HCT116 (cell line): Measurements from ENCODE around the gene TRMT2A. TPM values are rescaled to one million over a fixed set of nuclear protein-coding genes. Genes with fewer than 3 reads are reported as not detected.

ENCODE experiments used
- ATAC-seq: fragments of 200-7000 bp; cut with Tn5 transposase; 2 replicates; pipeline ENCODE4 v1.9.1; 2020; ENCODE audit warnings: mild to moderate bottlenecking, moderate library complexity
- BruUV-seq: library from RNA; stranded (reverse); fragments of 400-500 nt; replicated peaks from 2 replicates; lab custom pipeline; 2021; lab: Mats Ljungman, UMichigan
- CTCF ChIA-PET: fragments of 300-600 bp; sonication (Branson Sonifier 250); formaldehyde crosslinking; loops from one replicate; lab custom pipeline; 2021; ENCODE audit warnings: antibody characterized with exemption; lab: Charles Lee
- POLR2A ChIA-PET: fragments of 300-600, 350-600 bp; sonication (Branson Sonifier 250); formaldehyde crosslinking; loops from one replicate; lab custom pipeline; 2021; ENCODE audit warnings: antibody characterized with exemption; lab: Charles Lee
- RAD21 ChIA-PET, 2 experiments: fragments of 300-600 bp; sonication (Branson Sonifier 250); formaldehyde crosslinking; loops; one replicate each; lab custom pipeline; 2023; ENCODE audit warnings: low total read pairs in 2 of 2; ENCODE audit not compliant: uncharacterized antibody in 2 of 2, unreplicated experiment in 2 of 2, low non-redundant PET in 1 of 2; lab: Charles Lee
- DNase-seq: peaks from one replicate; pipeline ENCODE4 v3.0.0-alpha.2; 2010; ENCODE audit warnings: low read depth, low spot score
- H2AFZ ChIP-seq: fragments of 200-600 bp; shearing (Covaris generic), sonication (generic); 2 replicates; pipeline ENCODE4 v1.6.1; 2017; ENCODE audit warnings: low read depth, mixed run types, mixed read lengths, antibody characterized with exemption, low read length; ENCODE audit not compliant: poor library complexity, severe bottlenecking
- H3K27ac ChIP-seq: 2 replicates; pipeline ENCODE4 v1.5.1; 2012; ENCODE audit warnings: low read depth, low read length
- H3K27me3 ChIP-seq: fragments of 200-600 bp; sonication (generic); 2 replicates; pipeline ENCODE4 v1.6.1; 2016; ENCODE audit warnings: mixed run types, low read length, mixed read lengths; ENCODE audit not compliant: insufficient read depth
- H3K36me3 ChIP-seq, 2 experiments: fragments of 200-500 bp in 1 of 2; fragments of 200-600 bp in 1 of 2; sonication (Bioruptor generic) in 1 of 2; sonication (generic) in 1 of 2; 2 replicates each; pipeline versions ENCODE4 v1.5.1 to v1.6.1; 2014 to 2016; ENCODE audit warnings: low read length in 2 of 2, inconsistent platforms in 1 of 2, mixed read lengths in 1 of 2, mixed run types in 1 of 2; ENCODE audit not compliant: insufficient read depth in 2 of 2, control insufficient read depth in 1 of 2
- H3K4me1 ChIP-seq, 2 experiments: fragments of 200-600 bp in 1 of 2; sonication (generic) in 1 of 2; 2 replicates each; pipeline versions ENCODE4 v1.5.1 to v1.6.1; 2012 to 2017; ENCODE audit warnings: low read length in 2 of 2, inconsistent platforms in 1 of 2, mild to moderate bottlenecking in 1 of 2, mixed read lengths in 1 of 2, mixed run types in 1 of 2, moderate library complexity in 1 of 2; ENCODE audit not compliant: insufficient read depth in 2 of 2, control insufficient read depth in 1 of 2
- H3K4me2 ChIP-seq: fragments of 200-600 bp; sonication (generic); 2 replicates; pipeline ENCODE4 v1.6.1; 2017; ENCODE audit warnings: mixed run types, low read length, mixed read lengths
- H3K4me3 ChIP-seq, 2 experiments: fragments of 200-600 bp in 1 of 2; sonication (generic) in 1 of 2; replicated peaks in 1 of 2; 2 replicates each; pipeline ENCODE4 v1.5.1; 2011 to 2016; ENCODE audit warnings: low read length in 2 of 2, control low read depth in 1 of 2, low read depth in 1 of 2, mild to moderate bottlenecking in 1 of 2, mixed read lengths in 1 of 2, mixed run types in 1 of 2
- H3K79me2 ChIP-seq: fragments of 200-600 bp; sonication (generic); 2 replicates; pipeline ENCODE4 v1.6.1; 2017; ENCODE audit warnings: mild to moderate bottlenecking, mixed run types, low read length, moderate library complexity, mixed read lengths; ENCODE audit not compliant: insufficient read depth
- H3K9ac ChIP-seq: fragments of 200-600 bp; sonication (generic); 2 replicates; pipeline ENCODE4 v1.6.1; 2016; ENCODE audit warnings: low read length, mixed read lengths
- H3K9me2 ChIP-seq: fragments of 200-600 bp; sonication (generic), shearing (Covaris generic); 2 replicates; pipeline ENCODE4 v1.6.1; 2017; ENCODE audit warnings: mixed run types, mild to moderate bottlenecking, moderate library complexity; ENCODE audit not compliant: insufficient read depth
- H3K9me3 ChIP-seq, 2 experiments: fragments of 200-500 bp in 1 of 2; fragments of 200-600 bp in 1 of 2; sonication (Bioruptor generic) in 1 of 2; sonication (generic) in 1 of 2; 2 replicates each; pipeline ENCODE4 v1.6.1; 2014 to 2017; ENCODE audit warnings: low read length in 2 of 2, mixed read lengths in 2 of 2, inconsistent platforms in 1 of 2, low read depth in 1 of 2, mild to moderate bottlenecking in 1 of 2, mixed run types in 1 of 2, moderate library complexity in 1 of 2; ENCODE audit not compliant: control insufficient read depth in 1 of 2, insufficient read depth in 1 of 2
- H4K20me1 ChIP-seq: fragments of 200-600 bp; sonication (generic), shearing (Covaris generic); 2 replicates; pipeline ENCODE4 v1.6.1; 2017; ENCODE audit warnings: mixed run types, mild to moderate bottlenecking, moderate library complexity; ENCODE audit not compliant: insufficient read depth
- EZH2 ChIP-seq: fragments of 200-600 bp; sonication (generic); IDR thresholded peaks from 2 replicates; pipeline ENCODE4 v1.6.1; 2017; ENCODE audit warnings: antibody characterized with exemption, mixed run types
- EZH2phosphoT487 ChIP-seq: fragments of 200-600 bp; IDR thresholded peaks from 2 replicates; pipeline ENCODE4 v1.6.1; 2018; ENCODE audit warnings: antibody characterized with exemption, borderline replicate concordance
- FOSL1 ChIP-seq: IDR thresholded peaks from 2 replicates; pipeline ENCODE4 v1.6.1; 2012; ENCODE audit warnings: low read depth
- MAX ChIP-seq: IDR thresholded peaks from 2 replicates; pipeline ENCODE4 v1.6.1; 2012
- POLR2AphosphoS5 ChIP-seq: IDR thresholded peaks from 2 replicates; pipeline ENCODE4 v1.6.1; 2011; ENCODE audit warnings: mild to moderate bottlenecking, low read depth, low read length, moderate library complexity
- RAD21 ChIP-seq: IDR thresholded peaks from 2 replicates; pipeline ENCODE4 v1.6.1; 2012; ENCODE audit warnings: low read depth, mild to moderate bottlenecking
- REST ChIP-seq: IDR thresholded peaks from 2 replicates; pipeline ENCODE4 v1.6.1; 2012; ENCODE audit warnings: low read depth
- SP1 ChIP-seq: IDR thresholded peaks from 2 replicates; pipeline ENCODE4 v1.6.1; 2012; ENCODE audit warnings: low read depth
- YY1 ChIP-seq: IDR thresholded peaks from 2 replicates; pipeline ENCODE4 v1.6.1; 2011; ENCODE audit warnings: low read length, low read depth, moderate library complexity, mild to moderate bottlenecking; ENCODE audit not compliant: insufficient replicate concordance; ENCODE audit errors: extremely low read depth
- intact Hi-C: fragments of 100-400 bp; cut with micrococcal nuclease; formaldehyde crosslinking; loops from 2 replicates; pipeline ENCODE4 v1.10.0; 2022
- total RNA-seq: library from RNA; stranded (reverse); gene quantifications from one replicate; pipeline ENCODE4 v1.2.1, GENCODE V29; 2021; ENCODE audit not compliant: unreplicated experiment

TRMT2A gene
- total RNA-seq, 1 experiment from 2014 or later: 67.3 TPM

GRCh38 chr22:20166703-20167102 lies 49.7 kb upstream of the TRMT2A start:
- no peak for TF ChIP-seq YY1
- no peak for TF ChIP-seq SP1
- no peak for TF ChIP-seq EZH2
- TF ChIP-seq FOSL1: no peak
- TF ChIP-seq EZH2phosphoT487: no peak
- TF ChIP-seq POLR2AphosphoS5: no peak
- no peak for TF ChIP-seq RAD21
- TF ChIP-seq REST: no peak
- no peak for TF ChIP-seq MAX
- Histone ChIP-seq H3K4me3 (no peak overlapping the region), H3K4me1 (no peaks in the 10 kb centered on the region), H3K9me2 (no peaks in the 10 kb centered on the region), H2AFZ (no peak overlapping the region), H3K79me2 (no peaks in the 10 kb centered on the region), H3K36me3 (no peaks in the 10 kb centered on the region), H3K9me3 (no peaks in the 10 kb centered on the region), H3K4me2 (no peak overlapping the region), H3K27me3 (no peaks in the 10 kb centered on the region), H3K9ac (no peak overlapping the region), H3K27ac (no peak overlapping the region), H4K20me1 (no peaks in the 10 kb centered on the region)
- ATAC-seq: no peak
- no peak for DNase-seq
- ChIA-PET CTCF (interaction anchor here (1.4 kb wide), 1 partner anchor 12 kb away, joined by 3 read pairs; no protein-coding TSS in a partner anchor), RAD21 (no interaction called here), POLR2A (no interaction called here)
- no TSS peak for BruUV-seq
- intact Hi-C loops: no loop called here
